Neuron (in vitro differentiated cells): ENCODE results near the gene SLCO3A1.

Source experiments
- H2AFZ ChIP-seq: one replicate; pipeline ENCODE4 v1.6.1; 2013; ENCODE audit warnings: low read depth, mild to moderate bottlenecking, inconsistent platforms, low read length, moderate library complexity
- H3K27me3 ChIP-seq: one replicate; pipeline ENCODE4 v1.6.1; 2013; ENCODE audit warnings: low read length; ENCODE audit not compliant: insufficient read depth
- H3K36me3 ChIP-seq: one replicate; pipeline ENCODE4 v1.6.1; 2013; ENCODE audit warnings: low read length; ENCODE audit not compliant: insufficient read depth
- H3K4me1 ChIP-seq: one replicate; pipeline ENCODE4 v1.6.1; 2013; ENCODE audit warnings: low read length; ENCODE audit not compliant: insufficient read depth
- H3K4me3 ChIP-seq: 2 replicates; pipeline ENCODE4 v1.5.1; 2013; ENCODE audit warnings: mild to moderate bottlenecking, low read length, moderate library complexity
- H3K9me3 ChIP-seq: one replicate; pipeline ENCODE4 v1.6.1; 2013; ENCODE audit warnings: low read length

The SLCO3A1 gene

GRCh38 chr15:91927585-91927984, 74.1 kb downstream of the SLCO3A1 start:
- Histone ChIP-seq H3K27me3 (no peaks in the 10 kb centered on the region), H3K36me3 (no peaks in the 10 kb centered on the region), H2AFZ (no peak overlapping the region), H3K9me3 (no peaks in the 10 kb centered on the region), H3K4me1 (no peaks in the 10 kb centered on the region), H3K4me3 (no peak overlapping the region)

GRCh38 chr15:91928675-91929074, 75.2 kb downstream of the SLCO3A1 start:
- Histone ChIP-seq H3K36me3 (no peaks in the 10 kb centered on the region), H3K4me3 (no peak overlapping the region)

GRCh38 chr15:91929509-91929908, 76.0 kb downstream of the SLCO3A1 start:
- Histone ChIP-seq H3K4me3 (no peak overlapping the region), H3K27me3 (no peaks in the 10 kb centered on the region), H3K9me3 (no peaks in the 10 kb centered on the region), H3K36me3 (no peaks in the 10 kb centered on the region), H3K4me1 (no peaks in the 10 kb centered on the region), H2AFZ (no peak overlapping the region)

More at GRCh38 chr15:91928675-91929074, 75.2 kb downstream of the SLCO3A1 start:
- Histone ChIP-seq H3K9me3 (no peaks in the 10 kb centered on the region), H3K4me1 (no peaks in the 10 kb centered on the region), H2AFZ (no peak overlapping the region), H3K27me3 (no peaks in the 10 kb centered on the region)

GRCh38 chr15:91930092-91930491, 76.6 kb downstream of the SLCO3A1 start:
- no peaks in the 10 kb centered on the region for H3K36me3 ChIP-seq
- no peaks in the 10 kb centered on the region for H3K9me3 ChIP-seq
- no peaks in the 10 kb centered on the region for H3K27me3 ChIP-seq
- no peaks in the 10 kb centered on the region for H3K4me1 ChIP-seq
- H3K4me3 ChIP-seq = no peak overlapping the region
- no peak overlapping the region for H2AFZ ChIP-seq

DNA sequence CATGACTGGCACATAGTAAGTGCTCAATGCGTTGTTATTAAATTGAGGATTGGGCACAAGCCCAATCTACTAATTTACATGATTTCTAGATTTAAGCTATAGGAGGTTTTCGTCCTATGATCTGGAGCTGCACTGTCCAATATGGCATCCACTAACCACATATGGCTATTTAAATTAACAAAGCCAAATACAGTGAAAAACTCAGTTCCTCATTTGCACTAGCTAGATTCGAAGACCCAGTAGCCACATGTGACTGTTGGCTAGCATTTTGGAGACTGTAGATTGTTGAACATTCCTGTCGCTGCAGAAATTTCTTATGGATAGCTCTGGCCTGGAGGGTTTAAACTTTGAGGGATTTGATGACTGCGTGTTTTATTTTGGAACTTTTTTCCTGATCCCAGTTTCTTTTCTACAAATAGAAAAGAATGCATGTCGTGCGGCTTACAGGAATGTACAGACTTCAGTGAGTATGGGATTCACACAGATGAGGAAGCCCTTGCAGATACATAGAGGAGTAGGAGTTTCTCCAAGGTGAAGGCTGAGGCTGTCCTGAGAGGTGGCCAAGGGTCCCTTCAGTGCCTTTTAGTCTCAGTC, 82.8 kb downstream of the SLCO3A1 start:
- Histone ChIP-seq H3K4me3 (no peak overlapping the region), H3K4me1 (no peaks in the 10 kb centered on the region), H2AFZ (no peak overlapping the region), H3K36me3 (no peaks in the 10 kb centered on the region), H3K27me3 (no peaks in the 10 kb centered on the region), H3K9me3 (no peaks in the 10 kb centered on the region)

DNA sequence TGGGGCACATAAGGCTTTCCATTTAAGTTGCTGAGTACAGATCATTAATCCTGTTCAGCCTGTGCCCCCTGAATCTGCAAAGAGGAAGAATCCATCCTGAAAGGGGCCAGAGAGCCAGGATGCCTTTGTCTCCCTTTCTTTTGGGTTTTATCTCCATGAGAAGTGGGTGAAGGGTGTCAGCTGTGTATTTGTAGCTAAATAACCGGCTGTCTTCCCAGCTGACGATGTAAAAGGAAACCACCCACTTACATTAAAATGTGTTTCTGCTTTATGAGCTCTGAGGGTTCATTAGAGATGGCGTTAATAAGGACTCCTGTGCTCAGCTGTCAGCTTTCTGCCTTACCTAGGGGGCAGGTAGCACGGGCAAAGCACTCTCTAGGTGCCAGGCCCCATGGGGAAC, 83.4 kb downstream of the SLCO3A1 start:
- Histone ChIP-seq H3K4me3 (no peak overlapping the region), H3K27me3 (no peaks in the 10 kb centered on the region), H3K9me3 (no peaks in the 10 kb centered on the region), H3K4me1 (no peaks in the 10 kb centered on the region), H3K36me3 (no peaks in the 10 kb centered on the region), H2AFZ (no peak overlapping the region)

- Histone ChIP-seq H3K27me3 (no peaks in the 10 kb centered on the region), H3K4me3 (no peak overlapping the region), H3K9me3 (no peaks in the 10 kb centered on the region), H3K4me1 (peaks cover 6% of the 10 kb centered on the region), H2AFZ (no peak overlapping the region), H3K36me3 (no peaks in the 10 kb centered on the region)
Observed at GRCh38 chr15:91938136-91938535, 84.6 kb downstream of the SLCO3A1 start.

GRCh38 chr15:91939403-91939831, 85.9 kb downstream of the SLCO3A1 start:
- Histone ChIP-seq H3K9me3 (no peaks in the 10 kb centered on the region), H3K4me3 (no peak overlapping the region), H2AFZ (no peak overlapping the region), H3K27me3 (no peaks in the 10 kb centered on the region), H3K36me3 (no peaks in the 10 kb centered on the region), H3K4me1 (peaks cover 6% of the 10 kb centered on the region)

DNA sequence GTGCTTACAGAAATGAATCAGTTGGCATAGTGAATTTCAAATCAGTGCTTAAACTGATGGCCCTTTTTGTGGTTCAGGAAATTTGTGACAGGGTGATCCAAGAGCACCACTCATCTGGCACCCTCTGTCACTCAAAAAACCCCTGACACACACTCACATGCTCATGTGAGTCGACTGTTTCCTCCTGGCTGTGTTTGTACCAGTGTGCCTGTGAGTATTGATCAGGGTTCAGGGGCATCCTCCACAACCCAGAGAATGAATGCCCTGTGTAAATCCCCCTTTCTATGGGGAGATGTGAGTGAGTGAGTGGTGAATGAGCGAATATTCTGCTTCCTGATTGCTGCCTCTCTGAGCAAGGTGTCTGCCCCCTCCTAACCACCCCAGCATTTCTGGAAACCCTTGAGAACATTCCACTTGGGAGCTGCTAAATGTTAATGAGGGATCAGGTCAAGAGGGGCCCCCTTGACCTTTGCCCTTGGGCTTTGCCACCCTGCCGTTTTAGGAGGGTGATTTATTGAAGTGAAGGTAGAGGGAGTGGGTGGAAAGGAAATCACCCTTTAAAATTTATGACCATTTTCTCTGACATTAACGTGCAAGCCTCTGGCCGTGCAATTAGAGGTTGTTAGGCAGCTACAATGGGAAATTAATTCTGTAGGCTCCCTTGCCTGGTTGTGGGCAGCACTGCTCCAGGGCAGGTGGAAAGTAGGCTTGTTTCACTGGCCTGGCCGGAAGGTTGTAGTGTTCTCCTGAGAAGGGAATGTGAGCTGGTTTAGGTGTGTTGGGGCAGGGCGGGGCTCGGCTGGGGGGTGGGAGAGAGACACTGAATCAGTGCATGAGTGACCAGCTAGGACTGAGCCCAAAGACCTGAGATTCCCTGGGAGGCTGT, 87.2 kb downstream of the SLCO3A1 start:
- H3K36me3 ChIP-seq = no peaks in the 10 kb centered on the region
- peaks cover 6% of the 10 kb centered on the region for H3K4me1 ChIP-seq
- no peaks in the 10 kb centered on the region for H3K9me3 ChIP-seq
- H2AFZ ChIP-seq = no peak overlapping the region
- H3K4me3 ChIP-seq = no peak overlapping the region
- no peaks in the 10 kb centered on the region for H3K27me3 ChIP-seq

DNA sequence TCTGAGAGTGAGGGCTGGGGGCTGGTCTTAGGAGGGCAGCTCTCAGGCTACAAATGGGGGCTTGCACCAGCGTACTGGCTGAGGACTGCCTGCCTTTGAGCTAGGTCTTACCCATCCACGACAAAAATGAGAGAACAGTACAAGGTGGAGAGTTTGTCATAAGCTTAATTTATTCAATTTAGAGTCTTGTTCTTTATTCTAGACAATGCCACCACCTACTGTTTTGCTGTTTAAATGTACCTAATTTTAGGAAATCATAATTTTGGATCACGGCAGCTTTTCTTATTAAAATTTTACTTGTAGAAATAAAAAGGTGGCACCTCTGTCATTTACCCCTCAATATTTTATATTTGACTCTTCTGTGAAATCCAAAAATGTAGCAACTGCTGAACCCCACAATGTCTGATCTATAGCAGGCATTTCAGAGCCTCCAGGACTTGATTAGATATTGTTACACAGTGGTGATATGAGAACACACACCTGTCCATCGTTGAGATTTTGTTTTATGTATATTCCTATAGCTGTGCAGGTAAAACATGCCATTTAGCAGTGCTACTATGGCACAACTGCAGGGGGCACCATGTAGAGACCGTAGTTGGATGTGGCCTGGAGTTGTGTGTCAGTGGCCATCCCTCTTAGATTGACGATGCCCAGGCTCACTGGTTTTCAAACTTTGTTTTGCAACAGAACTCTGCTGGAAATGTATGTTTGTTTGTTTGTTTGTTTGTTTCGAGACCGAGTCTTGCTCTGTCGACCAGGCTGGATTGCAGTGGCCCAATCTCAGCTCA, 88.6 kb downstream of the SLCO3A1 start:
- no peak overlapping the region for H2AFZ ChIP-seq

DNA sequence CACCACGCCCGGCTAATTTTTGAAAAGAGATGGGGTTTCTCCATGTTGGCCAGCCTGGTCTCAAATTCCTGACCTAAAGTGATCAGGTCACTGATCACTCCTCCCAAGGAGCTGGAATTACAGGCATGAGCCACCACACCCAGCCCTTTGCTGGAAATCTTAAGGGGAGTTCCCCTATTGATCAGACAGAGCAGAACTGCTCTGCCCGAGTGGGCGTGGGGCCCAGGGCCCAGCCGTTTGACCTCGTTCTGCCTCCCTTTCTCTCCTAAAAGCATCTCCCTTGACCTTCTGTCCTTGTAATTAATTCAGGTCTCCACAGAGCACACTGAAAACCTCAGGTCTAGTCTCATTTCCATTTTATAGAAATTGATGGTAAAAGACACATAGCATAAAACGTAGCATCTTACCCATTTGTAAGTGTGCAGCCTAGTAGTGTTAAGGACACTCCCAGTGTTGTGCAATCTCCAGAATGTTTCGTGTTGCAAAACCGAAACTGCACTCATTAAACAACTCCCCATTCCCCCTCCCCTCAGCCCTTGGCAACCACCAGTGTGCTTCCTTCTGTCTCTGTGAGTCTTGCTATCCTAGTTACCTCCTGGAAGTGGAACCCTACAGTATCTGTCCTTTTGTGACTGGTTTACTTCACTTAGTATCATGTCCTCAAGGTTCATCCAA, 89.3 kb downstream of the SLCO3A1 start:
- Histone ChIP-seq H3K4me3 (no peak overlapping the region), H3K4me1 (peaks cover 6% of the 10 kb centered on the region), H2AFZ (no peak overlapping the region), H3K27me3 (no peaks in the 10 kb centered on the region), H3K9me3 (no peaks in the 10 kb centered on the region), H3K36me3 (no peaks in the 10 kb centered on the region)

More for the DNA sequence above, 88.6 kb downstream of the SLCO3A1 start:
- H3K4me1 ChIP-seq = peaks cover 6% of the 10 kb centered on the region
- no peaks in the 10 kb centered on the region for H3K9me3 ChIP-seq
- no peaks in the 10 kb centered on the region for H3K27me3 ChIP-seq
- no peaks in the 10 kb centered on the region for H3K36me3 ChIP-seq
- no peak overlapping the region for H3K4me3 ChIP-seq

- Histone ChIP-seq H3K4me3 (no peak overlapping the region), H2AFZ (no peak overlapping the region), H3K36me3 (no peaks in the 10 kb centered on the region), H3K4me1 (peaks cover 6% of the 10 kb centered on the region), H3K27me3 (no peaks in the 10 kb centered on the region), H3K9me3 (no peaks in the 10 kb centered on the region)
Observed at GRCh38 chr15:91944331-91944730, 90.8 kb downstream of the SLCO3A1 start.
